ENCODE data around the gene MST1.

- no peak for TF ChIP-seq CTCF (IDR thresholded peaks at IDR 0.05)
- TF ChIP-seq POLR2A (IDR thresholded peaks at IDR 0.05), result no peak
Measured at GRCh38 chr3:49714728-49715550, 25.7 kb upstream of the MST1 start.

Data from esophagus squamous epithelium (tissue), 4 donors.